Erythroblast (primary cell): ENCODE data around the gene RFX2.

Experiments
- GATA1 ChIP-seq: IDR thresholded peaks from 2 replicates; pipeline ENCODE4 v1.6.1; 2011; ENCODE audit warnings: low read depth, mild to moderate bottlenecking, control low read depth, low read length, moderate library complexity
- POLR2A ChIP-seq: IDR thresholded peaks from 2 replicates; pipeline ENCODE4 v1.6.1; 2011; ENCODE audit warnings: mild to moderate bottlenecking, low read length

DNA sequence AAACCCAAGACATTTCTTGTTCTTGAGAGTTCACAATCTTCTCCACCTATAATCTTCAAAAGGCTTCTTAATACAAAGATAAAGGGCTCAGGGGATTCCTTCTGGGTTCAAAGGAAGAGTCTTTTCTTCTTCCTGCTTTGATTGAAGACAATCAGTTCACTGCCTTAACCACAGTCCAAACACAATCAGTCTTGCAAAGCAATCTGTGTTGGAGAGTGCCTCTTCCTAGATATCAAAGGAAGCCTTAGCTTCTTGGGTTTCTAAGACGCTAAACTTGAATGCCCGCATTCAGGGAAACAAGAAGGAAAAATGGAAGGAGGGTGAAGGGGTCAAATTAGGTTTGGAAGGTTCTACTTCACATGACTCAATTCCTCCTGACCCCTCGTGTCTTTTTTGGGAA lies 159.6 kb downstream of the RFX2 start:
- no peak for TF ChIP-seq POLR2A
- TF ChIP-seq GATA1, result no peak
